Forelimb muscle (tissue), 1 donor: Measurements from ENCODE around the gene ZNF354C. TPM values are rescaled to one million over a fixed set of nuclear protein-coding genes. Genes with fewer than 3 reads are reported as not detected.

Experiments
- DNase-seq: peaks from one replicate; pipeline ENCODE4 v3.0.0-alpha.2; 2013; ENCODE audit warnings: low read depth
- polyA plus RNA-seq: library from polyadenylated mRNA; unstranded; fragments of 120-200 nt; gene quantifications from one replicate; pipeline ENCODE4 v1.2.1, GENCODE V29; 2013; ENCODE audit not compliant: insufficient read length

Gene ZNF354C
- polyA plus RNA-seq, 1 donor: 7.4 TPM

GRCh38 chr5:179127136-179128040 is 67.2 kb downstream of the ZNF354C start:
- DNase-seq: no peak

- DNase-seq: no peak
Observed at GRCh38 chr5:179128041-179128365, 67.8 kb downstream of the ZNF354C start.

GRCh38 chr5:179128976-179129375 is 68.8 kb downstream of the ZNF354C start:
- no peak for DNase-seq

GRCh38 chr5:179129607-179130071 is 69.5 kb downstream of the ZNF354C start:
- no peak for DNase-seq

GRCh38 chr5:179130101-179130681 is 70.0 kb downstream of the ZNF354C start:
- no peak for DNase-seq

- DNase-seq: no peak
Observed at GRCh38 chr5:179131321-179131835, 71.2 kb downstream of the ZNF354C start.

GRCh38 chr5:179131886-179132585 is 71.9 kb downstream of the ZNF354C start:
- no peak for DNase-seq

- DNase-seq: no peak
Observed at GRCh38 chr5:179132586-179133355, 72.6 kb downstream of the ZNF354C start.

Other genes starting within 250 kb of the ZNF354C start
- gene ZNF354B, start 200.4 kb upstream of the ZNF354C start, polyA plus RNA-seq: 16.2 TPM
- 2.8 TPM for gene ZFP2, start 164.5 kb upstream of the ZNF354C start, polyA plus RNA-seq
- 3.7 TPM for gene ZNF454, start 119.2 kb upstream of the ZNF354C start, polyA plus RNA-seq
- gene GRM6, start 65.1 kb upstream of the ZNF354C start, polyA plus RNA-seq: 0.81 TPM
- 4.0 TPM for gene ZNF879, start 36.6 kb upstream of the ZNF354C start, polyA plus RNA-seq